Activated CD4-positive, alpha-beta T cell treated with anti-CD3 and anti-CD28 coated beads, Interleukin-2, amount 50 U/mL, for 16 hours (primary cell): ENCODE data around the gene RET.
"Not testable (repeated sequence)": the region's sequence is repeated elsewhere in the genome, so short reads cannot be mapped to it uniquely, and the experiment has no call there.

Experiments used
- DNase-seq: peaks from one replicate; pipeline ENCODE4 v3.0.0-alpha.2; 2020

The RET gene

GRCh38 chr10:43138757-43139241 is 61.9 kb downstream of the RET start:
- peak; percentile 74 for DNase-seq

DNA sequence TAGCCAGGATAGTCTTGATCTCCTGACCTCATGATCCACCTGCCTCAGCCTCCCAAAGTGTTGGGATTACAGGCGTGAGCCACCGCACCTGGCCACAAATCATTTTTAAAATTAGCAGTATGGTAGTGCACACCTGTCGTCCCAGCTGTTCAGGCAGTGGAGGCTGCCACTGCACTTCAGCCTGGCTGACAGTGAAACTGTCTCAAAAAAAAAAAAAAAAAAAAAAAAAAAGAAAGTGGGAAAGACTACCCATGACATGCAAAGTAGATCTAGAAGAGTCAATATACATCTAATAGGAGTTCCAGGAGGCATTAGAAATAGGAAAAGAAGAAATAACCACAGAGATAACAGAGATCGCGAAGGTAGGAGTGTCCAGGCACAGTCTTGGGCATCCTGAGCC is 64.6 kb downstream of the RET start:
- no peak for DNase-seq

DNA sequence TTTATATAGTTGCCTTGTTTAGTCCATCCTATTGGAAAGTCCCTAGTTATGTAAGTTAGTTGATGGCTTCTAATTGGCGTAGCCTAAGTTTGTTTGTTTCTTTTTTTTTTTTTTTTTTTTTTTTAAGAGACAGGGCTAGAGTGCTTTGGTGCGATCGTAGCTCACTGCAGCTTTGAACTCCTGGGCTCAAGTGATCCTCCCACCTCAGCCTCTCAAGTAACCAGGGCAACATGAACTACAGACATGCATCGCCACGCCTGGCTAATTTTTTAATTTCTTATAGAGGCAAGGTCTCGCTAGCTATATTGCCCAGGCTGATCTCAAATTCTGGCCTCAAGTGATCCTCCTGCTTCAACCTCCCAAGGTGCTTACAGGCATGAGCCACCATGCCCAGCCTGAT is 68.4 kb downstream of the RET start:
- DNase-seq, result no peak

- DNase-seq, result not testable (repeated sequence)
These were observed 69.1 kb downstream of the RET start for GRCh38 chr10:43145936-43146335.

GRCh38 chr10:43151371-43151770 is 74.5 kb downstream of the RET start:
- no peak for DNase-seq

DNA sequence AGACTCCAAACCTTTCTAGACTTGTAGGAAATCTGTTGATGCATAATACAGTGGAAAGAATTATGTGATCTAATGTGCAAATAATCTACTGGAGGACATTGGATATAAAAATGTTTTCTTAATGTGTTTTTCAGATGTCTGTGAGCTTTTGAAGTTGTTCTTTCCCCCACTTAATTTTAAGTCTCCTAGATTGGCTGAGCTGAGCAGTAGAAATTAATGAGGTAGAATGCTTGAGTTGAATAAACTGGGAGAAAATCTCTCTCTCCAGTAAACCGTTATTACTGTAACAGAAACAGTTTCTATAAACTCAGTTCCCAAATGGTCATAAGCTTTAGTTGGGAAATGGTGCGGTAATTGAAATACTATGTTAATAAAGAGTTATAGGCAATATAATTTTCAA is 77.0 kb downstream of the RET start:
- DNase-seq, result no peak

- no peak for DNase-seq
These were observed 78.4 kb downstream of the RET start for GRCh38 chr10:43155221-43155620.

DNA sequence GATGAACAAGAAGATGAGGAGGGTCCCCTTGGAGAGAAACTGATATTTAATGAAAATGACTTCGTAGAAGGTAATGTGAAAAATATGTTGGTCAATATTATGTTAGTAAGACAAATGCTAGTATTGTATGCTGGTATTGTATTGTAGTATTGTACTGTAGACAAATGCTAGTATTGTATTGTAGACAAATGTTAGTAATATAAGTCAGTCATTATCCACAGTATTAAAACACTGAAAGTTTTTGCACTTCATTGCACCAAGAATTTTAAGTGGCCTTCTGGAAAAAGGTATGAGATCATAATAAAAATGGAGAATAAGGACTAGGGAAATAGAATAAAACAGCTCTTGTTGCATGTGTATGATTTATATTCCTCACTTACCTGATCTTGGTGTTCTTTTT is 78.9 kb downstream of the RET start:
- no peak for DNase-seq

GRCh38 chr10:43156590-43157341 is 79.9 kb downstream of the RET start:
- no peak for DNase-seq

DNA sequence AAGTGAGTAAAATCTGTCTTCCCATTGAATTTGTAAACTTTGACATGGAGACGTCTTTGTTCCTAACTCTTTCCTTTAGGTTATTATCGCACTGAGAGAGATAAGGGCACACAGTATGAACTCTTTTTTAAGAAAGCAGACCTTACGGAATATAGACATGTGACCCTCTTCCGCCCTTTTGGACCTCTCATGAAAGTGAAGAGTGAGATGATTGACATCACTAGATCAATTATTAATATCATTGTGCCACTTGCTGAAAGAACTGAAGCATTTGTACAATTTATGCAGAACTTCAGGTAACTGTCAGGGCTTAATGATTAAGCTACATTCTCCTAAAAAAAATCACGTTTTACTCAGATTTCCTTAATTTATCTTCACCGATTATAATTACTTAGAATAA is 81.8 kb downstream of the RET start:
- no peak for DNase-seq

DNA sequence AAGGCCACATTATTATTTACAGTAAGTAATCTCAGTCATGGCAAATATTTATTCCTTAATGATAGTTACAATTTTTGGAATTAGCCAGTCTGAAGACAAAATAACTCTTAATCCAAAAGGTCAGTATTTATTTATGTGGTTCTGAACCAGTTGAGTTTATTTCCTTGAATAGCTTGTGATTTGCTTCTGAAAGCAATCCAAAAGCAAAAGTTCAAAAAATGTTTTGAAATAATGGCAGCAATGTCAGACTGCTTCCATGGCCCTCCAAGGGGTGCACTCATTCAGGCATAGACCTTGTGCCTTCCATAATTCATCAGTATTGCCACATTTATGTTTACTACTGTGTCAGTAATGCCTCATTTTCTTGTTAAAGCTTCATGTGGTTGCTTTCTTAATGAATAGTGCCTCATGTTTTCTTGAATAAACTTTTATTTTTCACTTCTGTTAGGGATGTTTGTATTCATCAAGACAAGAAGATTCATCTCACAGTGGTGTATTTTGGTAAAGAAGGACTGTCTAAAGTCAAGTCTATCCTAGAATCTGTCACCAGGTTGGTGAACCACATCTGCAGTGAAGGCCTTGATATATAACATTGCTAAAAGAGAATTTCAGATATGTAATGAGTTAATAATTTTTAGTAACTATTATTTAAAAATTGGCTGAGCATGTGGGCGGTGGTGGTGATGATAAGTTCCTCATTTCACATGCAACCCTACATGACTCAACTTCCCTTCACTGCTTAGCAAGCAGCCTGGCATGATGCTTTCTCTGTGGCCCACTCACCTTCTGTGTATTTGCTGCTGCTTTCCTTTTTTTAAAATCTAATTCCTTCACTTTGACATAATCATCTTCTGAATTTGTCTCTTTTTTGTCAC is 83.4 kb downstream of the RET start:
- DNase-seq, result peak; percentile 62

GRCh38 chr10:43160921-43161255 is 84.0 kb downstream of the RET start:
- DNase-seq, result peak; percentile 72

DNA sequence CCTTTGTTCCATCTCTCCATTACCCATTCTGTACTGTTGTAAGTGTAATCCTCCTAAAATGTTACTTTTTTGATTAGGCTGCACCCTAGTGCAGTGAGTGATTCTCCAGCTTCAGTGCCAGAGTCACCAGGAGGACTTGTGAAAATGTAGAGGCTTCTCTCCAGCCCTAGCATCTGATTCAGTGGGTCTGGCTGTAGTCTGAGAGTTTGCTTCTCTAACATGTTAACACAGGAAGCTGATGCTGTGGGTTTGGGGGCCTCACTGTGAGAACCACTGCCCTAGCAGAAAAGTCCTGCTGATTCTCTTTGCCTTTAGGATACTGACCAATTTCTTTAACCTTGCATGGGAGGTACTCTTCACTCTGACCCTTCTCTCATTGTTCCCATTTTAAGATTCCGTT is 85.7 kb downstream of the RET start:
- no peak for DNase-seq

- DNase-seq, result peak; percentile 48
These were observed 89.5 kb downstream of the RET start for GRCh38 chr10:43166207-43166879.

DNA sequence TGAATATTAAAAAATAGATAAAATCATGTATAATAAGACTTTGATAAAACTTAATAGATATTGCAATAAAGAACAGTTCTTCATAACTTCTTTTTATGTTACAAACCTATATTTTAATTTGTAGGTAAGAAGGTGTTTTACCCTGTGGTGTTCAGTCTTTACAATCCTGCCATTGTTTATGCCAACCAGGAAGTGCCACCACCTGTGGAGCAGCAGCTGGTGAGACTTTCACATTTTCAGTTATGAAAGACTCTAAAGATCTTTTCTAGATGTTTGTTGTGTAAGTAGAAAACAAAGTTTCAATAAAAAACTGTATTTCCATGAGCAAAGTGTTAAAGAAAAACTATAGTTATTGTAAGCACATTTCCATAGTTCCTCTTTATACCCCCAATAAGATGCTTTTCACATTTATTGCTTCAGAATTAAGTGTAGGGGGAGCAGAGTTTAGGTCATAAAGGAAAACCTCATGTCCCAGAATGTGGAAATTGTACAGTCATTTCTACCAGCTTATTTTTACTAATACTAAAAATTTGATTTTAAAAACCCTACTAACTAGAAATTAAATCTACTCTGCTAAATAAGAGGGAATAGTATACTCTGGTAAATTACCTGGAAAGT is 90.1 kb downstream of the RET start:
- no peak for DNase-seq

GRCh38 chr10:43167498-43167889 is 90.6 kb downstream of the RET start:
- DNase-seq, result no peak

DNA sequence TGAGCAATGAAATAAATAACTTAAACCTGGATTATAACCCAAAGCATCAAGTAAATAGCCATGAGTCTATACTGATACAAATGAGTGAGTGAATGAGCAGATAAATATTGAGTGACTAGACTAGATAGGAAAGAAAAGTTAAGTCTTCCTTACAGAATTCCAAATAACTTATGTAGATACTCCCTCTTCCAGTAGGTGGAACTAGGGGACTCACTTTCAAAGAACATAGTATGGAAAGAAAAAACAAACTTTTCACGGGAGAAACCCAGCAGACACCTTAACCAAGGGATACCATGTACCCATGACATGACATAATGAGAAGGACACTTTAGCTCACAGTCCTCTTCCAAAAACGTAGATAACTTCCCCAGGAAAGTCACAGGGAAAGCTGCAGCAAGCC is 93.6 kb downstream of the RET start:
- no peak for DNase-seq

DNA sequence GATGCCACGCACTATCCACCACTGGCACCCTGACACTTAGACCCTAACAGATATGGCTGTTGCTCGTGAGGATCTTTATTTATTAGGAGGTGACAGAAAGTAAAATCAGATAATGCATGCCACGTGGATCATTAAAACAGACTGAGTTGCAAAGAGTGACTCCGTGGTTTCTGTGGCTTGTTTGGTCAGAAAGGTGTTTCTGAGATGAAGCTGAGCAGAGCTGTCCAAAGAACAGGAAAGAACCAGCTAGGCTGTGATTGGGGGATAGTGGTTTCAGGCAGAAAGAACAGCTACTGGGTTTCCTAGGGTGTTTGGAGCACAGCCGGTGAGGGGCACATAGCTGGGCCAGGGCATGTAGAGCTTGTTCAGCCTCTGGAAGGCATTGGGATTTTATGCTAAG is 95.8 kb downstream of the RET start:
- peak; percentile 45 for DNase-seq

GRCh38 chr10:43173120-43173519 is 96.3 kb downstream of the RET start:
- no peak for DNase-seq

- DNase-seq, result no peak
These were observed 98.1 kb downstream of the RET start for GRCh38 chr10:43174969-43175368.

DNA sequence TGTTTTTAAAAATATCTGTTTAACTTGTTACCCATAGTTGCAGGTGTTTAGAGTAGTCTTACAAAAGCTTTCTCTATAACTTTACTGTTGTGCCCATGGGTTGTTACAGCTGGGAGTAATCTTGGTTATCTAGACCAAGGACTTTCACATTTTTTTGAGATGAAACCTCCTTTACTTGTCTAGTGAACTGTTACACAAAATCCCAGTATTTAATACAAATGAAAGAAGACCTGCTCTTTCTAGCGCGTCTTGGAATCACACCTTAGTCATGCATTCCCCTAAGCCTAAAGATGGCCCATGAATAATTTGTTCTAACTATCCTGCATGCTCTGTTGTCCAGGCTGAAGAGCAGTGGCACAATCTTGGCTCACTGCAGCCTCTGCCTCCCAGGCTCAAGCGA is 99.4 kb downstream of the RET start:
- no peak for DNase-seq

DNA sequence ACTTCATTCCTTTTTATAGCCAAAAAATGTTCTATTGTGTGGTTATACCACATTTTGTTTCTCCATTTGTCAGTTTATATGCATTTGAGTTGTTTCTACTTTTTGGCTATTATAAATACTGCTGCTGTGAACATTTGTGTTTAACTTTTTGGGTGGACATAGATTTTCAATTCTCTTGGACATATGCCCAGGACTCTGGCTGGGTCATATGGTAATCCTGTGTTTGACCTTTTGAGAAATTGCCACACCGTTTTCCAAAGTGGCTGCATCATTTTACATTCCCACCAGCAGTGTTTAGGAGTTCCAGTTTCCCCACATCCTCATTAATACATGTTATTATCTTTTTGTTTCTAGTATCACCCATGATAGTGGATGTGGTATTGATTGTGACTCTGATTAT is 100.7 kb downstream of the RET start:
- DNase-seq, result no peak
